ENCODE data around the gene LYPLAL1.

The LYPLAL1 gene

GRCh38 chr1:219228058-219228419, 54.4 kb downstream of the LYPLAL1 start:
- DNase-seq (ENCODE audit: low spot score), result no peak
- TF ChIP-seq, protein P1, sequence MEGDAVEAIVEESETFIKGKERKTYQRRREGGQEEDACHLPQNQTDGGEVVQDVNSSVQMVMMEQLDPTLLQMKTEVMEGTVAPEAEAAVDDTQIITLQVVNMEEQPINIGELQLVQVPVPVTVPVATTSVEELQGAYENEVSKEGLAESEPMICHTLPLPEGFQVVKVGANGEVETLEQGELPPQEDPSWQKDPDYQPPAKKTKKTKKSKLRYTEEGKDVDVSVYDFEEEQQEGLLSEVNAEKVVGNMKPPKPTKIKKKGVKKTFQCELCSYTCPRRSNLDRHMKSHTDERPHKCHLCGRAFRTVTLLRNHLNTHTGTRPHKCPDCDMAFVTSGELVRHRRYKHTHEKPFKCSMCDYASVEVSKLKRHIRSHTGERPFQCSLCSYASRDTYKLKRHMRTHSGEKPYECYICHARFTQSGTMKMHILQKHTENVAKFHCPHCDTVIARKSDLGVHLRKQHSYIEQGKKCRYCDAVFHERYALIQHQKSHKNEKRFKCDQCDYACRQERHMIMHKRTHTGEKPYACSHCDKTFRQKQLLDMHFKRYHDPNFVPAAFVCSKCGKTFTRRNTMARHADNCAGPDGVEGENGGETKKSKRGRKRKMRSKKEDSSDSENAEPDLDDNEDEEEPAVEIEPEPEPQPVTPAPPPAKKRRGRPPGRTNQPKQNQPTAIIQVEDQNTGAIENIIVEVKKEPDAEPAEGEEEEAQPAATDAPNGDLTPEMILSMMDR (IDR thresholded peaks at IDR 0.05; ENCODE audit: borderline replicate concordance, control extremely low read depth, extremely low read depth, insufficient read depth, missing control alignments), result no peak
- in situ Hi-C loops (cut with MboI; ENCODE audit: low sequenced_read_pairs, unreplicated experiment), result no loop called here

DNA sequence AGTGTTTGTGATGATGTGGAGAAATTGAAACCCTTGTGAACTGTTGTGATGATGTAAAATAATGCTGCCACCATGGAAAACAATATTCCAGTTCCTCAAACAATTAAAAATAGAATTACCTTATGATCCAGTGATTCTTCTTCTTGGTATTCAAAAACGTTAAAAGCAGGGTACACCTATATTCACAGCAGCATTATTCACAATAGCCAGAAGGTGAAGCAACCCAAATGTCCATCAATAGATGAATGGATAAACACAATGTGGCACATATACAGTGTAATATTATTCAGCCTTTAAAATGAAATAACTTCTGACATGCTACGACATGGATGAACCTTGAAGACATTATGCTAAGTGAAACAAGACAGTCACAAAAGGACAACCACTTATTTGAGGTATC, 59.2 kb downstream of the LYPLAL1 start:
- DNase-seq (ENCODE audit: low spot score), result no peak
- TF ChIP-seq, protein P1 (IDR thresholded peaks at IDR 0.05; ENCODE audit: borderline replicate concordance, control extremely low read depth, extremely low read depth, insufficient read depth, missing control alignments), result no peak
- in situ Hi-C loops (cut with MboI; ENCODE audit: low sequenced_read_pairs, unreplicated experiment), result no loop called here

DNA sequence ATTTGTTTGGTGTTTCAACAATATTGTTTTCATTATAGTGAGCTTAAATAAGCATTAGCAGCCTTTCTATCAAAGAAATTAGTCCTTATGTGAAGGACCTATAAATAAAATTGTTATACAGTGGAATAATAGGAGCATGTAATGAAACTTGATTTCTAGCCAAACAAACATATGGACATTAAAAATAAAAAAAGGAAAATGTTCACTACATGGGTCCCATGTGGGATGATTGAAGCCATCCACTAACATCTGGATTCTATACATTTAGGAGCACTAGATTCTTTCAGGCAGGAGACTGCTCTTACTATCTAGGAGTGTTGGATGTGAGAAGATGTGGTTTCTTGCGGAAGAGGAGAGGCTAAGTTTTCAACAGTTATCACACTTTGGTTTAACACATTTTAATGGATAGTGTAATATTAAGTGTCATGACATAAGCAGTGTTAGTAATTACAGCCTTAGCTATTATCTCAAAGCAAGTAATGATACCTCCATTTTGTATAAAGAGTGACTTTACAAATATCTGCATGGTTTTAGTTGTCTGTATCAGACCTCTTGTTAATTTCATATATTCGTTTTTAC, 62.3 kb downstream of the LYPLAL1 start:
- TF ChIP-seq, protein P1 (IDR thresholded peaks at IDR 0.05; ENCODE audit: borderline replicate concordance, control extremely low read depth, extremely low read depth, insufficient read depth, missing control alignments), result no peak
- DNase-seq (ENCODE audit: low spot score), result no peak
- in situ Hi-C loops (cut with MboI; ENCODE audit: low sequenced_read_pairs, unreplicated experiment), result no loop called here

DNA sequence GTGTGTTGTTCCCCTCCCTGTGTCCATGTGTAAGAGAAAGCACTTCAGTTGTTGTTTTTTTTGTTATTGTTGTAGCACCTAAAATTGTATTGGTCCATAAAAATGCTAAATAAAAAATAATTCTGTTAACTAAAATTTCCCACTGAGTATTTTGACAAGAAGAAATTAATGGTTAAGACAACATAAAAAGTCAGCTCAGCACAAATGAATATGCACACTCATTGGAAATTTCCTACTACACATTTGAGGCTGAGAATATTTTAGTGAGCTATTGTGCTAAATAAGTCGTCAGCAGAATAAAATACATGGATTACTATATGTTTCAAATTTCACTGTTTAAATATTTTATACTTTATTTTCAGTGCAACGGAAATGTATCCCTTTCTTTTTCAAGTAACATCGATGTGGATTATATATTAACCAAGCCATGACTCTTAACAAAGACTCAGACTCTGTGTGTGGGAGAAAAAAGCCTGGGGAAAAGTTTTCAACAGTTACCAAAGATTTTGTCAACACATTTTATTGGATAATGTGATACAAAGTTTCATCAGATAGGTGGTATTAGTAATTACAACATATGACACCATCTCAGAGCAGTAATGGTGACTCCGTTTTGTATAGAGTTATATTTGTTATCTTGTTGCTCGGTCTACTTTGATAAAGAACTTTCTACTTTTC, 63.4 kb downstream of the LYPLAL1 start:
- DNase-seq (ENCODE audit: low spot score), result no peak
- TF ChIP-seq, protein P1 (IDR thresholded peaks at IDR 0.05; ENCODE audit: borderline replicate concordance, control extremely low read depth, extremely low read depth, insufficient read depth, missing control alignments), result no peak
- in situ Hi-C loops (cut with MboI; ENCODE audit: low sequenced_read_pairs, unreplicated experiment), result no loop called here

GRCh38 chr1:219239518-219239917, 65.8 kb downstream of the LYPLAL1 start:
- in situ Hi-C loops (cut with MboI; ENCODE audit: low sequenced_read_pairs, unreplicated experiment), result no loop called here
- DNase-seq (ENCODE audit: low spot score), result no peak
- TF ChIP-seq, protein P1 (IDR thresholded peaks at IDR 0.05; ENCODE audit: borderline replicate concordance, control extremely low read depth, extremely low read depth, insufficient read depth, missing control alignments), result no peak

- no peak for DNase-seq (ENCODE audit: low spot score)
- TF ChIP-seq, protein P1 (IDR thresholded peaks at IDR 0.05; ENCODE audit: borderline replicate concordance, control extremely low read depth, extremely low read depth, insufficient read depth, missing control alignments), result no peak
- in situ Hi-C loops (cut with MboI; ENCODE audit: low sequenced_read_pairs, unreplicated experiment), result no loop called here
These were observed 71.2 kb downstream of the LYPLAL1 start for GRCh38 chr1:219244864-219245263.
